Prostate gland (tissue), 2 donors: Measurements from ENCODE around the gene DTNB.

ENCODE experiments used
- POLR2A ChIP-seq: fragments of 450-650 bp; IDR thresholded peaks from one replicate; pipeline ENCODE4 v1.6.1; 2016; ENCODE audit warnings: antibody characterized with exemption, mild to moderate bottlenecking
- POLR2AphosphoS5 ChIP-seq: sonication (generic); formaldehyde crosslinking; IDR thresholded peaks from one replicate; pipeline ENCODE4 v1.6.1; 2017; ENCODE audit warnings: antibody characterized with exemption
- TF ChIP-seq, protein P1 (sequence below), 4 experiments: fragments of 200-600 bp in 2 of 4; fragments of 450-650 bp in 2 of 4; sonication (generic) in 2 of 4; IDR thresholded peaks; 1 replicate in 3 of 4; 2 replicates in 1 of 4; pipeline ENCODE4 v1.5.1; 2016 to 2019; ENCODE audit warnings: antibody characterized with exemption in 4 of 4, mild to moderate bottlenecking in 2 of 4, moderate library complexity in 2 of 4

DNA sequence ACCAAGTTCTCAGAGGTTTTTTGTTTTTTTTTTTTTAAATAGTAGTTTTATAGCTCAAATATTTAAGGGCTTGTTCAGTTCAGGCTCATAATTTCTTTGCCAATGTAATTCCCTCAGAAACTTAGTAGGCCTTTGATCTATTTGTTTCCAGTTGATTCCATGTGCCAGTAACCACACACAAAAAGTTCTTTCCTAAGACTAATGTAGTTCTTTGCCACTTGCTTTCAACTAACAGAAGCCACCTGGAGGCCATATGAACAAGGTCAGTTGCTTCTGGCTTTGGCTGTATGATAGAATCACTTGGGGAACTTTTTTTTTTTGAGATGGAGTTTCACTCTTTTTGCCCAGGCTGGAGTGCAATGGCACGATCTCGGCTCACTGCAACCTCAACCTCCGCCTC is 100.7 kb downstream of the DTNB start:
- no peak for TF ChIP-seq POLR2A
- TF ChIP-seq, protein P1, sequence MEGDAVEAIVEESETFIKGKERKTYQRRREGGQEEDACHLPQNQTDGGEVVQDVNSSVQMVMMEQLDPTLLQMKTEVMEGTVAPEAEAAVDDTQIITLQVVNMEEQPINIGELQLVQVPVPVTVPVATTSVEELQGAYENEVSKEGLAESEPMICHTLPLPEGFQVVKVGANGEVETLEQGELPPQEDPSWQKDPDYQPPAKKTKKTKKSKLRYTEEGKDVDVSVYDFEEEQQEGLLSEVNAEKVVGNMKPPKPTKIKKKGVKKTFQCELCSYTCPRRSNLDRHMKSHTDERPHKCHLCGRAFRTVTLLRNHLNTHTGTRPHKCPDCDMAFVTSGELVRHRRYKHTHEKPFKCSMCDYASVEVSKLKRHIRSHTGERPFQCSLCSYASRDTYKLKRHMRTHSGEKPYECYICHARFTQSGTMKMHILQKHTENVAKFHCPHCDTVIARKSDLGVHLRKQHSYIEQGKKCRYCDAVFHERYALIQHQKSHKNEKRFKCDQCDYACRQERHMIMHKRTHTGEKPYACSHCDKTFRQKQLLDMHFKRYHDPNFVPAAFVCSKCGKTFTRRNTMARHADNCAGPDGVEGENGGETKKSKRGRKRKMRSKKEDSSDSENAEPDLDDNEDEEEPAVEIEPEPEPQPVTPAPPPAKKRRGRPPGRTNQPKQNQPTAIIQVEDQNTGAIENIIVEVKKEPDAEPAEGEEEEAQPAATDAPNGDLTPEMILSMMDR (IDR thresholded peaks at IDR 0.05): no peak
- TF ChIP-seq POLR2AphosphoS5: no peak
